Germinal center (tissue), 1 donor: Measurements from ENCODE around the gene UTP25.

Experiments
- DNase-seq: peaks from one replicate; pipeline ENCODE4 v3.0.0; 2012; ENCODE audit warnings: mixed read lengths, low spot score

UTP25 gene

DNA sequence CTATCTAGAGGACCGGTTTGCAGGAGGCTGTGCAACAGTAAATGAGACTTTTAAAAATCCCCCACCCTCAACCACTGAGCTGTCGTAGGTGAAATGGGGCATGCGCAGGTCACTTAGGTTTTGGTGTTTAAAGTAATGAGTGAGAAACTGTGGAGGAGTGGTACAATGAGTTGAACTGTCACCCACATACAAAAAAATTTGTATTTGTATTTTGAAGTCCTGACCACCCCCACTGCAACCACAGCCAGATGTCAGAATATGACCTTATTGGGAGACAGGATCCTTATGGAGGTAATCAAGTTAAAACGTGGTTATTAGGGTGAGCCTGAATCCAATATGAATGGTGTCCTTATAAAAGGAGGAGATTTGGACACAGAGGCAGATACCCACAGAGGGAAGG is 20.3 kb upstream of the UTP25 start:
- DNase-seq, result no peak

DNA sequence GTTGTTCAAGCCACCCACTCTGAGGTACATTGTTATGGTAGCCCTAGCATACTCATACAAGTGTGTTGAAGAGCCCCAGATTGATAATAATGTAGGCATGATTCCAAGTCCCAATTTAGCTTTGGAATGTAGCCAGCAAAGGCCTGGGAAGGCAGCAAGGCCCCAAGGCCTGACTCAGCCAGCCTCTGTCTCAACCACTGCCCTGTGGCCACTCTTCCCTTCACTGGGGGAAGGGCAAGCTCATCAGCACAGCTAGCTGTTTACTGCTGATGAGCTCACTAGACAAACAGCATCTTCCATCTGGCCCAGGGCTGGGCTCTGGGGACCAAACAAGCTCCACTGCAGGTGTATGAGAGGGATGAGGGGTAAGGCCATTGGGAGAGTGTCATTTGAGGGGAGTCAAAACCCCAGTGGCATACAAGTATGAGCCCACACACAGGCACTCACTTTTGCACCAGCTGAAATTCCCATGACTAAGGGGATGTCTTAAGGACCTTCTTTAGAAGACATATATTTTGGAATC is 19.7 kb upstream of the UTP25 start:
- no peak for DNase-seq

DNA sequence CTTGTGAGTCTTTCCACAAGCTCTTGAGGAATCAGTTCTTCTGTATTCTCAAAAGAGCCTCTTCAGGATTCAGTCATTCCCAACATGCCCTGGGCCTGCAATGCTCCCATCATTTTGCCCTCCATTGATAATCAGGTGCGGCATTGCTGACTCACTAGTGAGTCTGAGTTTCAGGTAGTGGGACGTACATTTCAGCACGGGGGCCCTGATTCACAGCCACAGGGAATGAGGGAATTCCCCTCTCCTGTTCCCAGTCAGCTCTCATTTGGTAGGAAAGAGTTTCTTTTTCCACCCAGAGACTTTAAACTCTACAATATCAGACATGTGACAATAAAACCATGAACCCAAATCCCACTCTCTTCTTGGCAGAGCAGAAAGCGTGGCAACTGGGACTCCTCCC is 18.2 kb upstream of the UTP25 start:
- no peak for DNase-seq

DNA sequence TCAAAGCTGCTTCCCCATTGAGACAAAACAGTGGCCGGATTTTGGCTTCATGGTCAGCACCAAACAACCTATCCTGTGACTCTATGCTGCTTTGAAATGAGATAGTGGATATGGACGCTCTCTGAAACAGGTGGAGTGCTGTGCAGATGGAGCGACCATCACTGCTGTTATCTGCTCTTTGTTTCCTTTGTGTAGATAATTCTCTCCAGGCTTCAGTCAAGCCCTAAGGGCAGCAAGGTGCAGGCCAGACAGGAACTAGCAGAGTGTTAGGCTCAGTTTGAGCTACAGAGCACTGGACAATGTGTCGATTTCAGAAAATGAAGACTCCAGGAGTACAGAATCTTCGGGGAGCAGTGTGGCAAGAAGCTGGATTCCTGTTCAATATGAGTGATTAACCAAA is 17.0 kb upstream of the UTP25 start:
- no peak for DNase-seq

DNA sequence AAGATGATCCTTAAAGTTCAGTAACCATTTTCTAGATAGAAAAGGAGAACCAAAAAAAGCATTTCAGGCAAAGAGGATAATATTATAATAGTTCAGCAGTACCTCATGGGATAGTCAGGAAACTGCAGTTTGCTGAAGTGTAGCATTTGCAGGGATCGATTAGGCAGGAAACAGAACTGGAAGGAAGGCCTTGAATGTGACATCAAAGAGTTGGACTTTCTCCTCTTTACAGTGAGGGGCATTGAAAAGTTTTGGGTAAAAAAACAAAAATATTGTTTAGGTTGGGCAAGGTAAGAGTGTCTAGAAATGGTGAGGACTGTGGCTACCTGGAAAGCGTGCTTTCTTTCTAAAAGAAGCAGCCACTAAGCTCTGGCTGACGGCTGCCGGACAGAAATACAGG is 13.9 kb upstream of the UTP25 start:
- no peak for DNase-seq

DNA sequence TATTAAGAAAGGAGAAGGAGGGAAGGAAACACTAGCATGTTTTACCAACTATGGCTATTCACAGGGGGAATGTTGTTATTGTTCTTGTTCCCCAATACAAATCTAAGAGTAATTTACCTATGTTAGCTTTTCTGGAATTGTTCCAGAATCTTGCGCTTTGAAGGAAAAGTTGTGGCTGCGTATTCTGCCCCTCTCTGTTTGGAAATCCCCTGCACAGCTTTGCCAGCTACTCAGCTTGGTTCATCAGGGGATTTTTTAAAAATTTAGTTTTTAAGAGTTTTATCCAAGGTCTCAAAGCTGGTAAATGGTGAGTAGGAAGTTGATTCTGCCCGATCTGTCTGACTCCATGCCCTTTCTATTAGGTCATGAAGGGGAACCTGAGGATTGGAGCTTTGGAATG is 12.3 kb upstream of the UTP25 start:
- no peak for DNase-seq

DNA sequence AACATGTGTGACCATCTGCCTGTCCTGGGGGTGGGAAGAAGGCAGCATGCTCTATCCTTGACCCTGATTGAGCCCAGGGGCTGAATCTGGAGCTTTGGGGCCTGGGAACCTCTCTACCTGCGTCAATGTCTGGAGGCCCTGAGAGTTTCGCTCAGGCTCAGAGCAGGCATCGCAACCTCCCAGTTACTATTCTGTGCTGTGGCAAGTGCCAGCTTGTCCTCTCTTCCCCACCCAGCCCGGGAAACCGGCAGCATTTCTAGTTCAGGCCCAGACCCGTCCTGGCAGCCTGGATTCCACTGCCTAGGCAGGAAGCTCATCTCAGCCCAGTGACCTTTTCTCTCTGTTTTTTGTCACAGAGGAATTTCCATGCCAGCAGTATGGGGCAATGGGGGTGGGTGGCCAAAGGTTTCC is 11.8 kb upstream of the UTP25 start:
- DNase-seq, result no peak

DNA sequence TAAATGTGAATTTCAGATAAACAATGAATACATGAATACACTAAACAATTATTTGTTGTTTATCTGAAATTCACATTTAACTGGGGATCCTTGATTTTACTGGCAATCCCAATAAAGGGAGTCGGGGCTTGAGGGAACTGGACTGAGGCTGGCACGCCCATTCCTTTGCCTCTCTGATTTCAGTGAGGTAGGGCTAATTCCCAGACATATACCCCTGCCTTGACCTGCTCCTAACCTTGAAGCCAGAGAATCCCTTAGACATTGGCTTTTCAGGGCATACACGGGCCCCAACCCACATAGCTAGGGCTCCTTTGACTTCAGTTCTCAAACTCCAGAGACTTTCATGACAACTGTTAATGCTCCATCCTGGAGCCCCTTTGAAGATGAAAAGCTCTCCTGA is 10.8 kb upstream of the UTP25 start:
- no peak for DNase-seq

DNA sequence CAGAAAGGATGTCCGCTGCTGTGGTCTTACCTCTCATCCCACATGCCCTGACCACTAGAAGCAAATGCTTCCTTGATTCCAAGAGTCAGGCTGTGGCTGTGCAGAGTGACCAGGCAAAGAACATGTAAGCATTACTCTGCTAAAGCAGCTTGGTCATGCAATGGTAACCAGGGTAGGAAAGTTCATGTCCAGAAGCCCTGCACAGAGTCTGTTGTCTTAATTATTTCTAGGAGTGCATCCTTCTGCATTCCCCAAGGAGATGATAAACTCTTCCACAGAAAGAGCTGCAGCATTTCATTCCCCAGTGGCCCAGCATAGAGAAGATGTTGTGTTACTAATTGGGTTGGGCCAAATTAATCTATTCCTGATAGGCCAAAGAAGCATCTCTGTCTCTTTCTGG is 10.1 kb upstream of the UTP25 start:
- DNase-seq, result no peak

DNA sequence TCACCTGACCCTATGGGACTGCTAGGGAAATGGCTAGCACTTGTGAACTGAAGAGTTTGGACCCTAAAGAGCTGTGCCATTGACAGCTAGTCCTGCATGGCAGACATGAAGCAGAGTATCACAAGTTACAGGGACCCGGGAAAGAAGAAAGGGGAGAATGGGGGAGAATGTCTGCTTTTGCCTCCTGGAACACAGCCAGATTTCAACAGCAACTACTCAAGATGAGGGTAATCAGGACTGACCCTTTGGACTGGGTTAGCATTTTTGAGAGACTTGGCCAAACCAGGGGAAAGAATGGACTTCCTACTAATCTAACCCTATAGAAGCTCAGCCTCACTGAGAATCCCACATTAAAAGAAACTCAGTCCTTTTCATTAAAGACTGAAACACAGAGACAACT is 8.7 kb upstream of the UTP25 start:
- no peak for DNase-seq

DNA sequence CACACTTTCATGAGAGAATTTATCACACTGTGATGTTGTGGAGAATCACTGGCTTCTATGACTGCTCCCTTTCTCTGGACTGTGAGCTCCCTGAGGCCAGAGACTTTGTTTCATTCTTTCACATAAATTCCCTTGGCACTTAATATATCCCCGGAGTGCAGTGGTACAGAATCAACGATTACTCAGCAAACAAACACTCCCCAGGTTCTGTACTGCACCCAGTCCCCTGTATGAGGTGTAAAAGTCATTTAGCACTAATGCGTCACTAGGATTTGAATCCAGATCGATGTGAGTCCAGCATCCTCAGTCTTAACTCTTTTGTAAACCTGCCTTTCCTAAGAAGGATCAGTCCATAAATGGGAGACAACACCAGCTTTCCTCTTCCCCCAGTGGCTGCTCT is 6.8 kb upstream of the UTP25 start:
- DNase-seq, result no peak

DNA sequence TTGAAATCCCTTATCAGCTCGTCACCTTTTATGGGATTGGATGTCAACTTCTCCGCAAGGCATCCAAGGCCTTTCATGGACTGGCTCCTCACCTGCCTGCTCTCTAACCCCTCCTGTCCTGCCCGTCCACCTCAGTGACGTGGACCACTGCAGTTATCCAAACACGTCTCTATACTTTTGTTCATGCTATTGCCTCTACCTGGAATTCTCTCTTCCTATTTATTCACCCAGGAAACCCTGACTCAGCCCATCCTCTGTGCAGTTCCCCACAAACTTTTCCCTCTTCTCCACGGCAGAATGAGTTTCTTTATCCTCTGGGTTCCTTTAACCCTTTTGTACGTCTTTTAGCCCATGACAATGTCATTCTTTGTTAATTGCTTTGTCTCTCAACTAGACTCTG is 5.1 kb upstream of the UTP25 start:
- DNase-seq, result no peak

DNA sequence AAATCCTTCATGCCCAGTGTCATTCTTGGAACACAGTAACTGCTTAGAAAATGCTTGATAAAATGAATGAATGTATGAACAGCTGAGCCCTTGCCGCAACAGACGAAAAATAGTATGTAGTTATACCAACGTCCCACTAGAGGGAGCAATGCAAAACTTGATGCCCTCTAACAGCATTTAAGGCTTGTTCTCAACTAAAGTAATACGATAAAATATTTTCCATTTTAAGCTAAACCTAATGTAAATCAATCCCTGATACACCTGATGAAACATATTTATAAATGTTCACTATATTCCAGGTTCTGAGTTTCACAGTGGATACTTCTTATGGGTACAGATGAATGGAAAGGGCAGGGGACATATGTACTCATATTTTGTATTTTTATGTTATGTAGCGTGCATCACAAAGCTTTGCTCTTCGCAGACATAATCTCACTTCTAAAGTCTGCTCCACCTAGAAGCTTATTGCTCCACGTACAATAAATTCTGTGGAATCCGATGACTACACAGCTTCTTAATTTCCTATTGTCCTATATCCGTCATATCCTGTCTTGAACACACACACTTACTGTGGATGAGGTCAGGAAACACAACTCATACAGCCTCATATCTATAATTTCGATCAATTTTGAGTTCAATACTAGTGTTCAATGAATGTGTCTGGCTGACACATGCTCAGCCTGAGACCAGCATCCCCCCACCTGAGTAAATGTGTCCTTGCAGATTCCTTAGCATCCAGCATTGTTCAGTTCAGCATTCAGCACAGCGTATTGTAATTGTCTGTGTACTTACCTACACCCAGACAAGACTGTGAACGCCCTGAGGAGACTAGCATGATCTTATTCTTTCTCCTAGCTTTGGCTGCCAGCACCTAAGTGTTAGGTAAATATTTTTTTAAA is 4.4 kb upstream of the UTP25 start:
- peak; percentile 50 for DNase-seq

DNA sequence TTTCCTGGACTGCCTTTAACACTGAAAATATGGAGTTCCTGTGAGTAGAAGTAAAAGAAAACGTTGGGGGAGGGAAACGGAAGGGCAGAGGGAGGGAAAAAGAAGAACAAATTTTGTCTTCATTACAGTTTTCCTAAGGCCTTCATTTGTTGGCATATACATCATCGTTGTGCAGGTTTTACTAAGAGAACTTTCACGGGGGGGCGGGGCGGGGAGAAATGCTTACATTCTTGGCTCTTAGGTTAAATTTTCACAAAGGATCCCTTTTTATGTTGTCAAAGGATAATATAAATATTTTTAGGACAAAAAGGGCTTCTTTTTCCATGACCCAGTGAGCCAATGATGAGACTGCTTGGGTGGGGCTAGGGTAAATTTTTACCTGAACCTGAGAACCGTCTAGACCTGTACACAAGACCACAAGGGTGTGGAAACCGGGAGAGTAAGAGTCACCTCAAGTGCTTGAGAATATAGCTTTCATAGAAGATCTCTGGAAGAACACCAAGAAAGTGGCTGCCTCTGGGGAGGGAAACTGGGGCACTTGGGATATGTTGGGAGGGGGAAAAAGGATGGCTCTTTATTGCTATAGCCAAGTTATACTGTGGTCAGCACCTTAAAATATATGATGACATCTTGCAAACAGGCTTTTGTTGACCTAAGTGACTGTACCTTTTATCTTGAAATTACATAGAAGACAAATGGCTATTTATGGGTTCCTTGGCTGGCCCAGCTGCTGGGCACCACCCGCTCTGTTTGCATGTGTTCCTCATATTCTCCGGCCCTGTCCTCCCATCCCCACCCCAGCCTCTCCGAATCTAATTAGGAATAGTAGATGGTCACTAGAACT is 2.0 kb upstream of the UTP25 start:
- no peak for DNase-seq

DNA sequence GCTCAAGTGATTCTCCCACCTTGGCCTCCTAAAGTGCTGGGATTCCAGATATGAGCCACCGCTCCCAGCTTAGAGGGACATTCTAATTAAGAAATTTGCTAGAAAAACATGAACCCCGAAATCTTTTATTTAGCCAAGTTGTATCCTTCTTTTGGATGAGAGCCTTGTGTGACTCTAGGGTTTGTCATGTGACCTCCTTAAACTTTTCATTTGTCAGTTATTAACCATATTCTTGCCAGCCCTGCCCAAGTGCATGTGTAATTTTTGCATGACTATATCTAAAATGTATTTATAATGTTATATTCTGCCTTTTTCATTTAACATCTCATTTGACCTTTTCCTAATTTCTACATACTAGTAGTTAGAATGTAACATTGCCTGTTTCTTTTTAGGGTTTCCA is 1.9 kb downstream of the UTP25 start:
- DNase-seq, result no peak

DNA sequence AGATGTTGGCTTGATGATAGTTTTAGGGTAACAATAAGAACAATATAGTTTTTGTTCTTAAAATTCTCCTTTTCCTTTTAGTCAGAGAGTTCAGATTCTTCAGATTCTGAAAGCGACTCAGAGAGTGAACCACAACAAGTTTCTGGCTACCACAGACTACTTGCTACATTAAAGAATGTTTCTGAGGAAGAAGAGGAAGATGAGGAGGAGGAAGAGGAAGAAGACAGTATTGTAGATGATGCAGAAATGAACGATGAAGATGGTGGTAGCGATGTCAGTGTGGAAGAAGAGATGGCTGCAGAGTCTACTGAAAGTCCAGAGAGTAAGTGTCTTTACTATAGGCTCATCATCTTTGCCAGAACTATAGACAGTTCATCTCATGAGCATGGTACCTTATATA is 3.0 kb downstream of the UTP25 start:
- DNase-seq, result no peak

DNA sequence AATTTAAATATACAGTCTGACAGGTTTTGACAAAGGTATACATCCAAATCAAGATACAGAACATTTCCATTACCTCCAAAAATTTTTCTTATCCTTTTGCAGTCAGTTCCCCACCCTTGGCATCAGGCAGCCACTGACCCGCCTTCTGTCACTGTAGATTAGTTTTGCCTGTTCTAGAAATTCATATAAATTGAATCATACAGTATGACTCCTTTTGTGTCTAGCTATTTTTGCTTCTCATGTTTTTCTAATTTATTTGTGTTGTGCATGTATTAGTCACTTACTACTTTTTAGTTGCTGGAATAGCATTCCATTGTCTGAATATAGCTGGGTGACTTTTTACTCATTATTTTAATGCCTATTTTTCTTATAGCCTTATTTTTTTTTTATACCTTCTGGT is 3.8 kb downstream of the UTP25 start:
- DNase-seq, result no peak

DNA sequence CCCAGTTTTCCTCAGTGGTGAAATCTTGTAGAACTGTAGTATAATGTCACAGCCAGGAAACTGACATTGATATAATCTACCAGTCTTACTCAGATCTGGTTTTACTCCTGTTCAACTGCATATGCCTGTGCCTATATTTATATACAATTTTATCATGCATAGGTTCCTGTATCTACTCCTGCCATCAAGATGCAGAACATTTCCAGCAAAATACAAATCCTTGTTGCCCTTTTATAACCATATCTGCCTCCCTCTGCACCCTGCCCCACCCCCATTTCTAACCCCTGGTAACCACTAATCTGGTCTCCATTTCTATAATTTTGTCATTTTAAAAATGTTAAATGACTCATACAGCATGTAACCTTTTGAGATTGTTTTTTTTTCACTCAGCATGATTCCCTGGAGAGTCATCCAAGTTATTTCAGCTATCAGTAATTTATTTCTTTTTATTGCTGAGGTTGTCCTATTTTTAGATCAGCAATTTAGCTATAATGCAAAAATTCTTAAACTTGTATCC is 8.1 kb downstream of the UTP25 start:
- no peak for DNase-seq

DNA sequence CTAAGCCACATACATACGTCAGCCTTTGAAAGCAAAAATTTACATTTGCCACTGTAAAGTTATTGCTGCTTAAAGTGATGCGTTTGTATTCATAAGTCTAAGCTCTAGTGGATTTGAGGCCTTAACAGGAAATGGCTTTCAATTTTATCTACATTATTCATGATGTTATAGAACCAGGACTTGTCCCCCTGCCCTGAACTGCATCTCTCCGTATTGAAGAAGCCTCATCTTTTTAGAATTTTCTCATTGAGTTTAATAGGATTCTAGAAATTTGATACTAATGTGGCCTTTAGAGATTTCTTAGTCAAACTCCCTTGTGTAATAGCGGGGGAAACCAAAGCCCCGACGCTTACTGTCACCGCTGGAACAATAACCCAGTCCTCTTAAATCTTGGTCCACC is 9.9 kb downstream of the UTP25 start:
- no peak for DNase-seq

DNA sequence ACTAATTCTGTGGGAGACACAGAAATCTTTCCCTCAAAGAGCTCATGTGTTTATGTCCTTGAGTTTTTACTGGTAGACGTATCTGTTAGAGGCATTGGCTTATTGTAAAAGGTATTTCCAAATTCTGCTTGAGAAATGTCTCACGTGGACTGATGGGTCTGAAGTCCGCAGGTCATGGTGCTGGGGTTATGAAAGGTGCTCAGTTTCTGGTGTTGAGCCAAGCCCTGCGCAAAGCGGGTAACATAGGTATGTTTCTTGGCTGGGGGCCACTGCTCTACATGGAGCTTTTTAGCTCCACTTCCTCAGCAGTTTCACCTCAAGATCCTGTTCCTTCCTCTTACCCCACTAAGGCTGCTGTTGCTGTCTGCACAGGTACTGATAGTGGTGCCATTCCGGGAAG is 10.8 kb downstream of the UTP25 start:
- DNase-seq, result no peak

DNA sequence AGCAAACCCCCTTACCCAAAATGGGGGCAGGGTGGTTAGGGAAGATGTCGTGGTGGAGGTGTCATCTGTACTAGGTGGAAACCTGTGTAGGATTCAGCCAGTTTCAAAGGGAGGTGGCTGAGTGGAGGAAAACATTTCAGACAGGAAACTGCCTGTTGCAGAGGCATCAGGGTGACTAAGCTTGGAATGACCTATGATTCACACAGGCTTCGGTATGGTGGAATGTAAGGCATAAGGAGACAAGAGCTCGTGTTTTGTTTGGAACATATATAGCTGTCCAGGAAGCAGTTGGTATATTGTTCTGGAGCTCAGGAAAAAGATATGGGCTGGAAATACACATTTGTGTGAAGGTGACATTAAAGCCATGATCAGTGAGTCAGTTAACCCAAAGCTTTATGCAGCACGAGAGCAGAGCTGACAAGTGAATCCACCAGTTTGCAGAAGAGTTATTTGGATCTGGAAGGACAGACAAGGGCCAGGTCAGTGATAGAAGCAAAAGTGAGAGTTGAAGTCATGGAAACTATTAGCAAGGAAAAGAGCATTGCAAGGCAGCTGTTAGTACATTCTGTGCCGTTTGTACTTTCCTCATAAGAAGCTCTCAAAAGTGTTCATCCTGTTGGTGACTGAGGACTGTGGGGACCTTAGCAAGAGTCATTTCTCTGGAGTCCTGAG is 12.2 kb downstream of the UTP25 start:
- DNase-seq, result no peak

DNA sequence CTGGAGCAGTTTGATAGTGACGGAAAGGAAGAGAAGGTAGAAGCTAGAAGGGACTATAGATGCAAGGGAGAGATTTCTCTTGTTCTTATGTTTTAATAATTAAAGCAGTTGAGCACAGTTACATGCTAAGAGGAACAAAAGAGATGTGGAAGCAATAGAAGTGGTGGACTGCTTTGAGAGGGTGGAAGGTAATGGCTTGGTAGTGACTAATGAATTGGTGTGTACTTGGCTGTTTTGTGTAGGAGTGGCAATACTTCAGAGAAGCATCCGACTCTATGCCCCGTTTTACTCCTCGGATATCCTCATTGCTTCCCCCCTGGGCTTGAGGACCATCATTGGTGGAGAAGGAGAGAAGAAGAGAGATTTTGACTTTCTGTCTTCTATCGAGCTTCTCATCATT is 12.8 kb downstream of the UTP25 start:
- DNase-seq, result no peak
